Adrenal gland (tissue), 5 donors: ENCODE results near the gene NSUN7.

Experiments
- POLR2A ChIP-seq, 2 donors: fragments of 450-650 bp; IDR thresholded peaks; one replicate each; pipeline ENCODE4 v1.6.1; 2017; ENCODE audit warnings: antibody characterized with exemption in 2 of 2, mild to moderate bottlenecking in 2 of 2, moderate library complexity in 1 of 2
- TF ChIP-seq, protein P1 (sequence below), 6 experiments: fragments of 450-650 bp in 4 of 6; fragments of 200-600 bp in 2 of 6; sonication (generic) in 1 of 6; IDR thresholded peaks; 1 replicate in 5 of 6; 2 replicates in 1 of 6; pipeline versions ENCODE4 v1.5.1 to v1.8.0; 2016 to 2021; ENCODE audit warnings: antibody characterized with exemption in 6 of 6, mild to moderate bottlenecking in 2 of 6, moderate library complexity in 1 of 6
- donor health status: DM: no; HTN: no; CAD: no.

DNA sequence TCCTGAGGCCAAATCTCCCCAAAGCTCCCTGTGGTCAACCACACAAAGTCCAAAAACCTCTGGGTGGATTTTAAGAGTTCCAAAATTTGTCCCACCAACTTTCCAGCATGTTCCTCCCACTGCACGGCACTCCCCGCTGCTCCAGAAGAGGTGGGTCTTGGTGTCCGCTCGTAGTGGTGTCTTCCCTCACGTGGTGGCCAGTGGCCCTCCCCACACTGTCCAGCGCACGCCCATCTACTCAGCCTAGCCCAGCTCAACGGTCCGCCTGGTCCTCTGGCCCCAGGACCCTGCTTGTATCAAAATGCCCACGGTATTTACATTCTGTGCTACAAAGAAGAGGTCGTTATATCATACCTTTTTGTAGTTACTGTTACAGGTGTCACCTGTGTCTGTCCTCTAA is 83.5 kb downstream of the NSUN7 start:
- TF ChIP-seq, protein P1, sequence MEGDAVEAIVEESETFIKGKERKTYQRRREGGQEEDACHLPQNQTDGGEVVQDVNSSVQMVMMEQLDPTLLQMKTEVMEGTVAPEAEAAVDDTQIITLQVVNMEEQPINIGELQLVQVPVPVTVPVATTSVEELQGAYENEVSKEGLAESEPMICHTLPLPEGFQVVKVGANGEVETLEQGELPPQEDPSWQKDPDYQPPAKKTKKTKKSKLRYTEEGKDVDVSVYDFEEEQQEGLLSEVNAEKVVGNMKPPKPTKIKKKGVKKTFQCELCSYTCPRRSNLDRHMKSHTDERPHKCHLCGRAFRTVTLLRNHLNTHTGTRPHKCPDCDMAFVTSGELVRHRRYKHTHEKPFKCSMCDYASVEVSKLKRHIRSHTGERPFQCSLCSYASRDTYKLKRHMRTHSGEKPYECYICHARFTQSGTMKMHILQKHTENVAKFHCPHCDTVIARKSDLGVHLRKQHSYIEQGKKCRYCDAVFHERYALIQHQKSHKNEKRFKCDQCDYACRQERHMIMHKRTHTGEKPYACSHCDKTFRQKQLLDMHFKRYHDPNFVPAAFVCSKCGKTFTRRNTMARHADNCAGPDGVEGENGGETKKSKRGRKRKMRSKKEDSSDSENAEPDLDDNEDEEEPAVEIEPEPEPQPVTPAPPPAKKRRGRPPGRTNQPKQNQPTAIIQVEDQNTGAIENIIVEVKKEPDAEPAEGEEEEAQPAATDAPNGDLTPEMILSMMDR (IDR thresholded peaks at IDR 0.05): no peak
- no peak for TF ChIP-seq POLR2A (IDR thresholded peaks at IDR 0.05)
